Measurements from ENCODE around the gene ANKRD63. TPM values are rescaled to one million over a fixed set of nuclear protein-coding genes. Genes with fewer than 3 reads are reported as not detected.

Gene ANKRD63
- total RNA-seq, 1 experiment from 2014 or later, result 1.2 TPM

DNA sequence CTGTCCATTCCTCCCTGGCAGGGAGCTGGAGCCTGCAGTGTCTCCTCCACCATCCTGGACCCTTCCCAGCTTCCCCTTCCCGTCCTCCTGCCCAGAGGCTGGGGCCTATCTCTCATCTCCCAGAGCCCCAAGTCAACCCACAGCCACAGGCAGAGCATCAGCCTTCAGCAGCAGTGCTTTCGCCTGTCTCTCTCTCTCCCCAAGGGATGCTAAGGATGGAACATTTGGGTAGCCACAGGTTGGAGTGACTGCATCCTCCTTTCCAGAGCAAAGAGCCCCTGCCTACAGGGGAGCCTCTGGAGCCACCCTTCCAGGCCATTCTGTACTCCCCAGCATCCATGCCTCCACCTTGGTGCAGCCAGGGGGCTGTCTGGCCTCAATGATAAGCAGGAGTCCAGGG lies 20.7 kb upstream of the ANKRD63 start (continued):
- TF ChIP-seq JUN (CRISPR knock-in tag; IDR thresholded peaks at IDR 0.05) (no peak), EMX1 (CRISPR knock-in tag; IDR thresholded peaks at IDR 0.05) (no peak), PREB (CRISPR knock-in tag; IDR thresholded peaks at IDR 0.05; ENCODE audit: borderline replicate concordance) (no peak)
- TF ChIP-seq, protein P1, sequence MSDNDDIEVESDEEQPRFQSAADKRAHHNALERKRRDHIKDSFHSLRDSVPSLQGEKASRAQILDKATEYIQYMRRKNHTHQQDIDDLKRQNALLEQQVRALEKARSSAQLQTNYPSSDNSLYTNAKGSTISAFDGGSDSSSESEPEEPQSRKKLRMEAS (CRISPR knock-in tag; IDR thresholded peaks at IDR 0.05), result no peak

GRCh38 chr15:40302981-40303380 lies 20.1 kb upstream of the ANKRD63 start:
- DNase-seq (ENCODE audit: low spot score) (no peak), ATAC-seq (no peak)
- no peak for TF ChIP-seq ZSCAN18 (CRISPR knock-in tag; IDR thresholded peaks at IDR 0.05)
- TF ChIP-seq ZNF219 (CRISPR knock-in tag; IDR thresholded peaks at IDR 0.05; ENCODE audit: borderline replicate concordance), result no peak
- no peak for TF ChIP-seq ZBTB21 (CRISPR knock-in tag; IDR thresholded peaks at IDR 0.05; ENCODE audit: borderline replicate concordance)
- TF ChIP-seq NFYB (CRISPR knock-in tag; conservative IDR thresholded peaks at IDR 0.05; ENCODE audit: low read depth), result no peak
- no peak for TF ChIP-seq CREM (CRISPR knock-in tag; IDR thresholded peaks at IDR 0.05)
- TF ChIP-seq ZNF232 (CRISPR knock-in tag; IDR thresholded peaks at IDR 0.05), result no peak
- TF ChIP-seq GRHL2 (CRISPR knock-in tag; IDR thresholded peaks at IDR 0.05; ENCODE audit: insufficient replicate concordance, severe bottlenecking), result no peak
- TF ChIP-seq FOXP1 (CRISPR knock-in tag; IDR thresholded peaks at IDR 0.05; ENCODE audit: borderline replicate concordance), result no peak
- ChIA-PET CTCF (interaction anchor here (1.0 to 12.4 kb wide), 6 partner anchors 15 to 36 kb away, joined by 3 to 341 read pairs (median 31); partner anchors contain the start of genes ANKRD63 and INAFM2), POLR2A (interaction anchor here (1.0 kb wide), 1 partner anchor 37 kb away, joined by 3 read pairs; no protein-coding TSS in a partner anchor)
- peaks cover 29% of the 10 kb centered on the region for H3K4me1 Mint-ChIP-seq
- H3K36me3 Mint-ChIP-seq, result peaks cover 18% of the 10 kb centered on the region
- peaks cover 16% of the 10 kb centered on the region for H3K9me3 Mint-ChIP-seq
- no peak overlapping the region for H3K4me3 Mint-ChIP-seq
- no peak overlapping the region for H3K27ac Mint-ChIP-seq
- H3K27me3 Mint-ChIP-seq (ENCODE audit: low read depth), result no peaks in the 10 kb centered on the region; the same call in 1 of the 2 replicates

GRCh38 chr15:40302288-40302886 lies 19.5 kb upstream of the ANKRD63 start:
- ChIA-PET CTCF (interaction anchor here (0.7 to 12.4 kb wide), 11 partner anchors 7 to 64 kb away, joined by 3 to 341 read pairs (median 12); partner anchors contain the start of genes ANKRD63, INAFM2 and PAK6), POLR2A (interaction anchor here (1.0 to 1.8 kb wide), 2 partner anchors 11 to 38 kb away, joined by 3 to 6 read pairs; no protein-coding TSS in a partner anchor)
- peaks cover 26% of the 10 kb centered on the region for H3K4me1 Mint-ChIP-seq
- TF ChIP-seq ZNF263 (CRISPR knock-in tag; IDR thresholded peaks at IDR 0.05; ENCODE audit: low read depth), result no peak
- no peak for TF ChIP-seq GRHL2 (CRISPR knock-in tag; IDR thresholded peaks at IDR 0.05; ENCODE audit: insufficient replicate concordance, severe bottlenecking)
- TF ChIP-seq SMAD4 (CRISPR knock-in tag; IDR thresholded peaks at IDR 0.05), result no peak
- TF ChIP-seq TCF7 (CRISPR knock-in tag; IDR thresholded peaks at IDR 0.05; ENCODE audit: low read depth), result no peak
- TF ChIP-seq, protein P2, sequence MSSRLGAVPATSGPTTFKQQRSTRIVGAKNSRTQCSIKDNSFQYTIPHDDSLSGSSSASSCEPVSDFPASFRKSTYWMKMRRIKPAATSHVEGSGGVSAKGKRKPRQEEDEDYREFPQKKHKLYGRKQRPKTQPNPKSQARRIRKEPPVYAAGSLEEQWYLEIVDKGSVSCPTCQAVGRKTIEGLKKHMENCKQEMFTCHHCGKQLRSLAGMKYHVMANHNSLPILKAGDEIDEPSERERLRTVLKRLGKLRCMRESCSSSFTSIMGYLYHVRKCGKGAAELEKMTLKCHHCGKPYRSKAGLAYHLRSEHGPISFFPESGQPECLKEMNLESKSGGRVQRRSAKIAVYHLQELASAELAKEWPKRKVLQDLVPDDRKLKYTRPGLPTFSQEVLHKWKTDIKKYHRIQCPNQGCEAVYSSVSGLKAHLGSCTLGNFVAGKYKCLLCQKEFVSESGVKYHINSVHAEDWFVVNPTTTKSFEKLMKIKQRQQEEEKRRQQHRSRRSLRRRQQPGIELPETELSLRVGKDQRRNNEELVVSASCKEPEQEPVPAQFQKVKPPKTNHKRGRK (CRISPR knock-in tag; IDR thresholded peaks at IDR 0.05; ENCODE audit: borderline replicate concordance), result no peak
- no peak for TF ChIP-seq CREB1 (CRISPR knock-in tag; IDR thresholded peaks at IDR 0.05)
- no peak for TF ChIP-seq HMGA2 (CRISPR knock-in tag; IDR thresholded peaks at IDR 0.05)
- TF ChIP-seq, protein P3, sequence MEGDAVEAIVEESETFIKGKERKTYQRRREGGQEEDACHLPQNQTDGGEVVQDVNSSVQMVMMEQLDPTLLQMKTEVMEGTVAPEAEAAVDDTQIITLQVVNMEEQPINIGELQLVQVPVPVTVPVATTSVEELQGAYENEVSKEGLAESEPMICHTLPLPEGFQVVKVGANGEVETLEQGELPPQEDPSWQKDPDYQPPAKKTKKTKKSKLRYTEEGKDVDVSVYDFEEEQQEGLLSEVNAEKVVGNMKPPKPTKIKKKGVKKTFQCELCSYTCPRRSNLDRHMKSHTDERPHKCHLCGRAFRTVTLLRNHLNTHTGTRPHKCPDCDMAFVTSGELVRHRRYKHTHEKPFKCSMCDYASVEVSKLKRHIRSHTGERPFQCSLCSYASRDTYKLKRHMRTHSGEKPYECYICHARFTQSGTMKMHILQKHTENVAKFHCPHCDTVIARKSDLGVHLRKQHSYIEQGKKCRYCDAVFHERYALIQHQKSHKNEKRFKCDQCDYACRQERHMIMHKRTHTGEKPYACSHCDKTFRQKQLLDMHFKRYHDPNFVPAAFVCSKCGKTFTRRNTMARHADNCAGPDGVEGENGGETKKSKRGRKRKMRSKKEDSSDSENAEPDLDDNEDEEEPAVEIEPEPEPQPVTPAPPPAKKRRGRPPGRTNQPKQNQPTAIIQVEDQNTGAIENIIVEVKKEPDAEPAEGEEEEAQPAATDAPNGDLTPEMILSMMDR (IDR thresholded peaks at IDR 0.05), result no peak
- TF ChIP-seq, protein P4, sequence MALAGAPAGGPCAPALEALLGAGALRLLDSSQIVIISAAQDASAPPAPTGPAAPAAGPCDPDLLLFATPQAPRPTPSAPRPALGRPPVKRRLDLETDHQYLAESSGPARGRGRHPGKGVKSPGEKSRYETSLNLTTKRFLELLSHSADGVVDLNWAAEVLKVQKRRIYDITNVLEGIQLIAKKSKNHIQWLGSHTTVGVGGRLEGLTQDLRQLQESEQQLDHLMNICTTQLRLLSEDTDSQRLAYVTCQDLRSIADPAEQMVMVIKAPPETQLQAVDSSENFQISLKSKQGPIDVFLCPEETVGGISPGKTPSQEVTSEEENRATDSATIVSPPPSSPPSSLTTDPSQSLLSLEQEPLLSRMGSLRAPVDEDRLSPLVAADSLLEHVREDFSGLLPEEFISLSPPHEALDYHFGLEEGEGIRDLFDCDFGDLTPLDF (CRISPR knock-in tag; IDR thresholded peaks at IDR 0.05), result no peak
- TF ChIP-seq ZNF532 (CRISPR knock-in tag; IDR thresholded peaks at IDR 0.05; ENCODE audit: borderline replicate concordance), result no peak

More at GRCh38 chr15:40302288-40302886, 19.5 kb upstream of the ANKRD63 start:
- Mint-ChIP-seq H3K27me3 (ENCODE audit: low read depth) (no peaks in the 10 kb centered on the region; the same call in 1 of the 2 replicates), H3K36me3 (peaks cover 18% of the 10 kb centered on the region), H3K27ac (no peak overlapping the region), H3K9me3 (peaks cover 16% of the 10 kb centered on the region), H3K4me3 (no peak overlapping the region)
- DNase-seq (ENCODE audit: low spot score) (no peak), ATAC-seq (no peak)
